ENCODE results near the gene OR5B21. TPM values are rescaled to one million over a fixed set of nuclear protein-coding genes. Genes with fewer than 3 reads are reported as not detected.

The OR5B21 gene
- polyA plus RNA-seq, 10 donors, result not detected

GRCh38 chr11:58493676-58494075, 14.2 kb downstream of the OR5B21 start:
- DNase-seq, result no peak

- DNase-seq, result no peak
Observed at GRCh38 chr11:58490827-58491226, 17.1 kb downstream of the OR5B21 start.

GRCh38 chr11:58487170-58487569, 20.7 kb downstream of the OR5B21 start:
- DNase-seq, result no peak

GRCh38 chr11:58485961-58486360, 21.9 kb downstream of the OR5B21 start:
- DNase-seq, result no peak

GRCh38 chr11:58471892-58472291, 36.0 kb downstream of the OR5B21 start:
- DNase-seq, result no peak

- DNase-seq, result no peak
Observed at GRCh38 chr11:58466293-58466692, 41.6 kb downstream of the OR5B21 start.

- DNase-seq, result no peak
Observed at GRCh38 chr11:58465690-58466089, 42.2 kb downstream of the OR5B21 start.

Other genes with a start within 250 kb of the OR5B21 start
- not detected for gene OR10W1, start 239.8 kb downstream of the OR5B21 start, polyA plus RNA-seq (ENCODE audit: insufficient read length in 10 of 10)
- not detected for gene OR5B17, start 149.0 kb downstream of the OR5B21 start, polyA plus RNA-seq (ENCODE audit: insufficient read length in 10 of 10)
- gene OR5B3, start 101.2 kb downstream of the OR5B21 start, polyA plus RNA-seq (ENCODE audit: insufficient read length in 10 of 10), result not detected
- gene OR5B2, start 80.0 kb downstream of the OR5B21 start, polyA plus RNA-seq (ENCODE audit: insufficient read length in 10 of 10), result not detected
- not detected for gene OR5B12, start 65.9 kb downstream of the OR5B21 start, polyA plus RNA-seq (ENCODE audit: insufficient read length in 10 of 10)
- 1 to 10 TPM; 2.6 to 6.6 (median 4.2) TPM for gene LPXN, start 67.8 kb upstream of the OR5B21 start, polyA plus RNA-seq (ENCODE audit: insufficient read length in 10 of 10)
- gene ZFP91, start 71.0 kb upstream of the OR5B21 start, polyA plus RNA-seq (ENCODE audit: insufficient read length in 10 of 10), result 10 to 100 TPM; 37.1 to 48.6 (median 43.2) TPM
- 1 to 10 TPM in 1 of 10 donors, under 1 TPM in 9; 0.52 to 1.0 (median 0.71) TPM for gene CNTF, start 114.6 kb upstream of the OR5B21 start, polyA plus RNA-seq (ENCODE audit: insufficient read length in 10 of 10)
- gene GLYAT, start 223.8 kb upstream of the OR5B21 start, polyA plus RNA-seq (ENCODE audit: insufficient read length in 10 of 10), result not detected

Measured in muscle of back (tissue), 11 donors.